GM18951 (cell line): ENCODE data around the gene MAPRE3.

Source experiments
- POLR2A ChIP-seq: IDR thresholded peaks from 4 replicates; pipeline ENCODE4 v1.6.1; 2011; ENCODE audit warnings: mild to moderate bottlenecking; ENCODE audit not compliant: insufficient read length, insufficient read depth; ENCODE audit errors: extremely low read depth
- in situ Hi-C: fragments of 300-500 bp; cut with MboI; formaldehyde crosslinking; loops from one replicate; pipeline ENCODE4 v1.12.0; 2022; ENCODE audit warnings: low sequenced_read_pairs, mixed read lengths, inconsistent platforms; ENCODE audit not compliant: unreplicated experiment

MAPRE3 gene

DNA sequence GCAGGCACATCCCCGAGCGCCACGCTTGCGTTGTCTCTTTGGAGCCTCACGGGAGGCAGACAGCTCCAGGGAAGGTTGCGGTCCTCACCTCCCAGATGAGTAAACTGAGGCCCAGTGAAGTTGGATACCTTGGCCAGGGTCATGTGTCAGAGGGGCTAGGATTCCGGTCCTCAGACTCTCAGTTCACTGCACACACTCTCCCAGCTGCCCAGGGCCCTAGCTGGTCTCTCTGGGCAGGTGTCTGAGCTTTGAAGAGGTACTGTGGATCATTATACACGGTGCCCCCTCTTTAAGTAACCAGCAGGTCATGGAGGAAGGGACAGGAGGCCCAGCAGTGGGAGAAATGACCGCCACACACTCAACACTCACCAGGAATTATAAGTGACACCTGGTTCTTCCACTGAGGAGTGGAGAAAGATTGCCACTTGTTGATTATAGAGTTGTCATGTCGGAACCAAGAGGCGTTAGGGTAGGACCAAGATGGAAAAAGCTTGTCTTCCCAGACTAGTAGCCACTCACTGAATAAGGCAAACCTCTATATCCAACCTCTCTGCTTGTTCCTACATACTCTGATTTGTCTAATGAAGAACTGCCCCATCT, 62.9 kb downstream of the MAPRE3 start:
- in situ Hi-C loops, result no loop called here
- TF ChIP-seq POLR2A, result no peak

- in situ Hi-C loops, result no loop called here
- TF ChIP-seq POLR2A, result no peak
These were observed 67.6 kb downstream of the MAPRE3 start for GRCh38 chr2:27038012-27038411.

DNA sequence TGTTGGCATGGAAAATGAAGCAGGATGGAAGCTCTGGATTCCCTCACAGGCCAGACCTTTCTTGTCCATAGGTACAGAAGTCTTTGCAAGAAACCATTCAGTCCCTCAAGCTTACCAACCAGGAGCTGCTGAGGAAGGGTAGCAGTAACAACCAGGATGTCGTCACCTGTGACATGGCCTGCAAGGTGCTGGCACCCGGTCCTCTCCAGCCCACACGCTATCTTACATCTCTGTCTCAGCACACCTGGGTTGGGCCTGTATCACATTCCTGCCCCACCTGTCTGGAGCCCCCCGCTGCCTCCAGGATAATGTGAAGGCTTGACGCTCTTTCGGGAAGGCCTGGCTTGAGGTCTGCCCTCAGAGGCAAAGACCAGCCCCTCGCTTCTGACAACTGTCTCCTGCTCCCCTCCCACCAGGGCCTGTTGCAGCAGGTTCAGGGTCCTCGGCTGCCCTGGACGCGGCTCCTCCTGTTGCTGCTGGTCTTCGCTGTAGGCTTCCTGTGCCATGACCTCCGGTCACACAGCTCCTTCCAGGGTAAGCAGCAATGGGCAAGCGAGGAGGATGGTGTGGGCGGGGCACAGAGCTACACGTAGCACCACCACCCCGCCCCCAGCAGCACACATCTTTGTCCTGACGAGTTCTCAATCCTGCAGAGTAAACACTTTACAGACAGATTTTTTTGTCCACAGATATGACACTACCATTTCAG, 68.3 kb downstream of the MAPRE3 start:
- no peak for TF ChIP-seq POLR2A

GRCh38 chr2:27039426-27039825, 69.0 kb downstream of the MAPRE3 start:
- no peak for TF ChIP-seq POLR2A
- in situ Hi-C loops, result no loop called here

More for the DNA sequence above, 68.3 kb downstream of the MAPRE3 start:
- in situ Hi-C loops, result no loop called here

DNA sequence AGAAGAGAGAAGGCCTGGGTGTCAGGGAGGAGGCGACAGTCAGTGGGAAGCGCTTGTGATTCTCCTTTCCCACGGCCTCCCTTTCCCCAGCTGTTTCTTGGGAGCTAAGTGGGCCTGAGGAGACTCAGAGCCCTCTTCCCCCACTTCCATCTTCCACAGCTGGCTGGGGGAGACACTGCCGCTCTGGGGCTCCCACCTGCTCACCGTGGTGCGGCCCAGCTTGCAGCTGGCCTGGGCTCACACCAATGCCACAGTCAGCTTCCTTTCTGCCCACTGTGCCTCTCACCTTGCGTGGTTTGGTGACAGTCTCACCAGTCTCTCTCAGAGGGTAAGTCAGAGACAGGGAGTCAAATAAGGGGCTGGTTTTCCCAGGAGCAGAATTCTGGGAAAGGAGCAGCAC, 69.4 kb downstream of the MAPRE3 start:
- no peak for TF ChIP-seq POLR2A
- in situ Hi-C loops, result no loop called here

GRCh38 chr2:27040282-27040681, 69.8 kb downstream of the MAPRE3 start:
- in situ Hi-C loops, result no loop called here
- no peak for TF ChIP-seq POLR2A

DNA sequence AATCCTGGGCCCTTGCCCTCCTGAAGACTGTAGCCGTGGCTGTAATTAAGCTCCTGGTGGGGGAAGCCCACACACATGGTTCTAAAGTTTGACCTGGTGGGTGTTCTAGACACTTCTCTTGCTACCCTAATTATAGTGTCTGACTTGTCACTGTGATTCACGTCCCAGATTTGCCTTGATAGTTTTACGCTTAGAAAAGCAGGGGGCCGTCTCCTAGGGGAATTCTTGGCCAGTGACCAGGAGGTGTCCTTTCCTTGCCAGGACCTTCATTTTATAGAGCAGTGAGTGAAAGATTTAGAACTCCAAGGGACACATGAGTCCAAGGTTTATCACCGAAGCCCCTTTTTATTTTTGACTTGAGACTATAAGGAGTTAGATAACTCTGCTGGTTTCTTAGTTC, 71.3 kb downstream of the MAPRE3 start:
- TF ChIP-seq POLR2A, result no peak
- in situ Hi-C loops, result no loop called here

DNA sequence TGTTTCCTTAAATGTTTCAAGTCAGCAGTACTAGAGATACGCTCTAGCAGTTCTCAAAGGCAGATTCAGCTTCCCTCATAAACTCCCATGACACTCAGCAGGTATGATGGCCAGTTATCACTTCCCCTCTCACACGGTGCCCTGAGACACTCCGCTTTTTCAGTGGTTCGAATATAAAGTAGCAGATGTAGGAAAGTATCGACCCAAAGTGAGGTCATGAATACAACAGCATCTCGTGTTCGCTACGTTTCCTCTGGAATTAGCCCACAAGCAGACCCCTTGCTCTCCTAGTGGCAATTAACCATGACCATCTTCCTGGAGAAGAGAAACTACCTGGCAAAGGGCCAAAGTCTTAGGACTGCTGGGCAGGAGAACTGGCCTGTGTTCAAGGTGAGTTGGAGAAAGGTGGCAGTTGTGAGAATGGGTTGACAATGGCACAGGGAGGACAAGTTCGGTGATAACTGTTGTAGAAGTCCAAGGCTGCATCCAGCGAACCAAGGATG, 71.8 kb downstream of the MAPRE3 start:
- no peak for TF ChIP-seq POLR2A
- in situ Hi-C loops, result no loop called here

DNA sequence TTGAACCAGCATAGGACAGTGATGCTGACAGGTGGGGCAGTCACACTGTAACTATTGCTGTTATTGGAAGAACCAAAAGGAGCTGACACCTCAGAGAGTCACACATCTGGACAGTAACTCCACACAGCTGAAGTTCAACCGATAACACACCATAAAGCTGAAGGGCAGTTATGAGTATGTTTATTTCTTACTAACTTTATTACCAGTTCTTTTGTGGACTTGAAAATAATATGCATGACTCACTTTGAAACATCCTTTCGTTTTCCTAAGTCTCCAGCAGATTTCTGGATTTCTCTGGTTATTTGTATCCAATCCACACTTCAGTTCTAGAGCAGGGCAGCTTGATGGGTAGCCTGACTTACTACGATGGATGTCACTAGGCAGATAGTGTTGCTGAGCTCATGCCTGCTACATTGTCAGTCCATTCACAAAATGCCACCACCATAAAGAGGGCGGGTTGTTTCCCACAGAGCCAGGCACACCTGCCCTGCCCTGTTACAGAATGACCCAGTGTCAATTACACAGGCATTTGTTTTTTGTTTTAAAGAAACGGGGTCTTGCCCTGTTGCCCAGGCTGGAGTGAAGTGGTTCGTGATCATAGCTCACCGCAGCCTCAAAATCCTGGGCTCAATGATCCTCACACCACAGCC, 72.7 kb downstream of the MAPRE3 start:
- TF ChIP-seq POLR2A, result no peak
- in situ Hi-C loops, result no loop called here

- in situ Hi-C loops, result no loop called here
- TF ChIP-seq POLR2A, result no peak
These were observed 79.2 kb downstream of the MAPRE3 start for GRCh38 chr2:27049422-27050280.

DNA sequence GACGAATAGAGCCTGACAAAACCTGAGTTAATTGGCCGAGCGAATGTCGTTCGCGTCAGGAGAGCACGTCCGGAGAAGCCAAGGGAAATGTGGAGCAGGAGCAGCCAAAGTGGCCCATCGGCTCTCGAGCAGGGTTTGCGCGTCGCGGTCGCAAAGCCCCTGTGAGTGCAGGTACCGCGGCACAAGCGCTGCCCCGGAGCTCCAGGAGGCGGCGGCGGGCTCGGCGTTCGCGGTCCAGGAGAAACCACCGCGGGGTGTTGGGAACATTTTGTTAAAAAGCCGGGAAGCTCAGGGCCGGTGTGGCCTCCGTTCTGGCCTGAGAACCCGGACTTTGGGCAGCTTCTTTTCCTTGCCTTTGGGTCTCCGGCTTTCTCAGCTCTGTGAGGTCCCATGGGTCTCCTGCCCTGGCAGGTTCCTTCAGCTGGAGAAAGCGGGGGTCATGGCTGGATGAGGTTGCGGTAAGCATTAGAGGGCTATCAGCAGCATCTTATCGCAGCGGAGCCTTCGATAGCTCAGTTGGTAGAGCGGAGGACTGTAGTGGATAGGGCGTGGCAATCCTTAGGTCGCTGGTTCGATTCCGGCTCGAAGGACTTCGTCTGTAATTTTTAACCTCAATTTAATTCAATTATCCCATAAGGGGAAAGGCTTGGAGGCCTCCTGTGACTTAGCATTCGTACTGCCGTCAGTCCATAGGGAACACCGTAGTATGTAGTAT, 80.0 kb downstream of the MAPRE3 start:
- TF ChIP-seq POLR2A, result peak; percentile 70

More for the DNA sequence above, 80.0 kb downstream of the MAPRE3 start:
- in situ Hi-C loops, result no loop called here
